Mesodermal cell (in vitro differentiated cells): Measurements from ENCODE around the gene GAS1.
A peak's percentile ranks its signal among the peaks of the same experiment; 100 is the strongest.

Source experiments
- H3K27ac ChIP-seq: 2 replicates; pipeline ENCODE4 v1.7.0; 2013; ENCODE audit warnings: mild to moderate bottlenecking, low read depth, low read length, moderate library complexity; ENCODE audit not compliant: severe bottlenecking
- H3K36me3 ChIP-seq: 2 replicates; pipeline ENCODE4 v1.7.1; 2013; ENCODE audit warnings: mild to moderate bottlenecking, low read length, moderate library complexity; ENCODE audit not compliant: control insufficient read depth, insufficient read depth
- H3K4me1 ChIP-seq: one replicate; pipeline ENCODE4 v1.7.1; 2013; ENCODE audit warnings: mild to moderate bottlenecking, low read length; ENCODE audit not compliant: insufficient read depth, control insufficient read depth, poor library complexity, severe bottlenecking
- H3K4me3 ChIP-seq: 2 replicates; pipeline ENCODE4 v1.7.0; 2013; ENCODE audit warnings: low read length, control low read depth, mild to moderate bottlenecking; ENCODE audit not compliant: insufficient read depth, poor library complexity, severe bottlenecking; ENCODE audit errors: extremely low read depth
- H3K9me3 ChIP-seq: 2 replicates; pipeline ENCODE4 v1.7.1; 2013; ENCODE audit warnings: mild to moderate bottlenecking, low read length, moderate library complexity; ENCODE audit not compliant: control insufficient read depth
- WGBS, 2 experiments: methylation state at CpG; one replicate each; pipeline ENCODE4 v1.1.5; 2013; ENCODE audit warnings: missing lambda C conversion rate in 2 of 2; ENCODE audit not compliant: insufficient coverage in 2 of 2; 5-methylcytosine and 5-hydroxymethylcytosine counted together

The GAS1 gene

GRCh38 chr9:86924206-86924605, 23.1 kb downstream of the GAS1 start:
- H3K4me1 ChIP-seq, result peaks cover 3% of the 10 kb centered on the region
- H3K36me3 ChIP-seq, result no peaks in the 10 kb centered on the region
- 60 to 78% methylated on average over 1 of the region's 5 CpGs for WGBS, 2 experiments
- H3K27ac ChIP-seq, result no peak overlapping the region
- H3K9me3 ChIP-seq, result no peaks in the 10 kb centered on the region
- no peak overlapping the region for H3K4me3 ChIP-seq

DNA sequence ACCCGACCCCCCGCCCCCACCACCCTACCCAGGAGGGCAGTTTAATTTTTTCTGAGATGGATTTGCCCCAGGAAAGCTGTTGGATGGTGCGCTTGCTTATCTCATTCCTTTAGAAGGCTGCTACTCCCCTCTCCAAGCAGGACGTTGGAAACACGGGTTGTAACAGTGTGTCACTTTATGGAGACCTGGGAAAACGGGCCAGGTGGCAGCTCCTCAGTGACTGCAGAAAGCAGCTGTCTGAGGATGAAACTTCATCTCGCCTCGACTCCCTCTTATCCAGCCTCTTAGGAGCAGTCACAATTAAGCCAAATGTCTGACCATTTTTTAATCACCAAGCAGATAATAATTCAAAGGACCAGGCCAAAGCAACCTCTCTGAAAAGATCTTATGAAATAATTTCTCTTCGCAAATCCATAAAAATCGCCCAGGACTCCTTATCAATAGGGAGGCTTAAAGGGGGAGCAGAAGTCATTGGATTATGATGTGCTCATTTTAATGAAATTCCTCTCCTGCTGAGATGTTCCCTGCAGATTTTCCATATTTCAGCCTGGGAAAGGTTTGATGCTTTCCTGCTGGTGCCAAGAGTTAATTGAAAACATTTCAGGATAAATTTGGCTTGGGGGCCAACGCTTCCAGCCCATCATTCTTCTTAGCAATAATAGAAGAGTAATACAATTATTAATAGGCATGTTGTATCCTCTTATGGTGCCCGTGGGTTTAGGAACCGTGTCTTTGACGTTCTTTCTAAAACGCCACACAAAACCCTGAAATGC, 26.0 kb downstream of the GAS1 start:
- 85% methylated on average over 9 to 10 of the region's 15 CpGs for WGBS, 2 experiments
- Histone ChIP-seq H3K27ac (no peak overlapping the region), H3K4me1 (peaks cover 3% of the 10 kb centered on the region), H3K4me3 (no peak overlapping the region), H3K36me3 (no peaks in the 10 kb centered on the region), H3K9me3 (no peaks in the 10 kb centered on the region)

- WGBS, 2 experiments, result 85 to 89% methylated on average over 2 of the region's 3 CpGs
- no peaks in the 10 kb centered on the region for H3K4me1 ChIP-seq
- no peak overlapping the region for H3K4me3 ChIP-seq
- no peak overlapping the region for H3K27ac ChIP-seq
- no peaks in the 10 kb centered on the region for H3K9me3 ChIP-seq
- no peaks in the 10 kb centered on the region for H3K36me3 ChIP-seq
Measured at GRCh38 chr9:86918556-86918955, 28.8 kb downstream of the GAS1 start.

DNA sequence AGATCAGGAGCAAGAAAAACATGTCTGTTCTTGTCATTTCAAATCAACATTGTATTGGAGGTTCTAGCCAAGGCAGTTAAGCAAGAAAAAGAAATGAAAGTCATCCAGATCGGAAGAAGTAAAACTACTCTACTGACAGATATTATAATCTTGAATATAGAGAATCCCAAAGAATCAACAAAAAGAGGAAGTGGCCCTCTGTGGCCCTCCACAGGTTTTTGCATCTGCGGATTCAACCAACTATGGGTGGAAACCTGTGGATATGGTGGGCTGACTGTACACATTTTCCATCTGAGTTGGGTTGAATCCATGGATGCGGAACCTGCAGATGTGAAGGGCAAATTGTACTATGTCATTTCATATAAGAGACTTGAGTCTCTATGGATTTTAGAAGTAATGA, 35.1 kb downstream of the GAS1 start:
- Histone ChIP-seq H3K4me1 (no peaks in the 10 kb centered on the region), H3K9me3 (peaks cover 5% of the 10 kb centered on the region), H3K36me3 (no peaks in the 10 kb centered on the region), H3K4me3 (no peak overlapping the region), H3K27ac (no peak overlapping the region)
- WGBS, 2 experiments, result 100% methylated on average over 1 of the region's 3 CpGs

- peaks cover 5% of the 10 kb centered on the region for H3K9me3 ChIP-seq
- H3K4me1 ChIP-seq, result no peaks in the 10 kb centered on the region
- 92% methylated on average over 2 of the region's 2 CpGs; no CpG with 5 or more reads in 1 of the 2 experiments for WGBS, 2 experiments
Measured at GRCh38 chr9:86909388-86909787, 37.9 kb downstream of the GAS1 start.

DNA sequence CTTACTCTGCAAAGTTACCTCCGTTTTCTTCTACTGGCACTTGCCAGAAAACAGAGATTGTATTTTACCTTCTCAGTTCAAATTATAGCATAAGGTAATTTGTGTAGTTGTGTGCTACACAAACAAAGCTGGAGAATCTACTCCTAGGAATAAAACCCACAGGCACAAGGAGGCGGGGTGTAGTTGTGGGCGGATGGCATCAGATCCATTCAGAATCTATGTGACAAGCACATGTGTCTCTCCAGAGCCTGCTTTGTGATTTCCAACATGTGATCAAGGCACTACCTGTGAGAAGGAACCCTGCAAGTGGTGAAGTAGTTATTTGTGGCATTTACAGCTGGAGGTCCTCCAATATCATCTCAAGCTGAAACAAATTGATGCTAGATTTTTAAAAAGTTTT, 39.0 kb downstream of the GAS1 start:
- H3K36me3 ChIP-seq, result no peaks in the 10 kb centered on the region
- H3K4me3 ChIP-seq, result no peak overlapping the region
- 100% methylated on average over 2 of the region's 3 CpGs for WGBS, 2 experiments
- H3K27ac ChIP-seq, result no peak overlapping the region
- H3K4me1 ChIP-seq, result peaks cover 5% of the 10 kb centered on the region
- H3K9me3 ChIP-seq, result peaks cover 5% of the 10 kb centered on the region

More at GRCh38 chr9:86909388-86909787, 37.9 kb downstream of the GAS1 start:
- no peak overlapping the region for H3K4me3 ChIP-seq
- H3K36me3 ChIP-seq, result no peaks in the 10 kb centered on the region
- H3K27ac ChIP-seq, result no peak overlapping the region

DNA sequence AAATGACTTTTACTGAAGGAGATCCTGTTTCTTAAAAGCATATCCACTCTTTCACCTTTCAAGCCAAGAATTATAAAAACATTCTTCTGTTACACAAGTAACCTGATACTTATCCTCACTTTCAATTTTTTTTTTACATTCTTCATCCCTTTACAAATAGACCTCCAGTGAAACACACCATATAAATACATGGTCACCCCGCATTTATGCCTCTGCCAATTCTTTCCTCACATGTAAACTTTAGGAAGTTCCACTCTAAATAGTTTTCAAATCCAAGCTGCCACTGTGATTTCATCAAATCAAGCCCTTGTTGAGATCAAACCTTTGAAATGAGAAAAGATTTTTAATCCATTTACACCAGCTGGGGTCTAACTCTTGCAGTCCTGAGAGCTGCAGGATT, 40.0 kb downstream of the GAS1 start:
- Histone ChIP-seq H3K4me1 (peaks cover 8% of the 10 kb centered on the region), H3K36me3 (no peaks in the 10 kb centered on the region), H3K4me3 (no peak overlapping the region), H3K9me3 (peaks cover 5% of the 10 kb centered on the region), H3K27ac (no peak overlapping the region)
- WGBS, 2 experiments, result 92 to 100% methylated on average over 1 of the region's 1 CpG

DNA sequence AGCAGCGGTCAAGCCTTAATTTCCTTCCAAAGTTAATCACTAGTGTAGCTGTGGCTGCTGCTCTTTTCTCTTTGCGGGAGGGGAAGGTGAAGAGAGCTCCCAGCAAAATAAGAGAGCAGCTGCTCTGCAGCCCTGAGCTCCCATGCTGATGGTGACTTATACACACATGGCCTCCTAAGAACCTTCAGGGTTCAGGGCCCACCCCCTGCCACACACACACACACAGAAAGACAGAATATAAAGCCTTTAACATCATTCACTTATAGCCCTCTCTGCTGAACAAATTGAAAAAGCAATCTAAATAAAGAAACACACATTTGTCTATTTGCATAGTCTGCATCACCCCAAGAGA, 43.6 kb downstream of the GAS1 start:
- 80% methylated on average over 1 of the region's 2 CpGs; no CpG with 5 or more reads in 1 of the 2 experiments for WGBS, 2 experiments
- no peak overlapping the region for H3K4me3 ChIP-seq
- no peaks in the 10 kb centered on the region for H3K36me3 ChIP-seq
- H3K4me1 ChIP-seq, result peaks cover 8% of the 10 kb centered on the region
- H3K27ac ChIP-seq, result no peak overlapping the region
- no peaks in the 10 kb centered on the region for H3K9me3 ChIP-seq

GRCh38 chr9:86902991-86903733, 44.1 kb downstream of the GAS1 start:
- H3K4me1 ChIP-seq, result peaks cover 8% of the 10 kb centered on the region
- WGBS, 2 experiments, result 3 to 4% methylated on average over 11 to 13 of the region's 19 CpGs
- no peaks in the 10 kb centered on the region for H3K36me3 ChIP-seq
- no peak overlapping the region for H3K27ac ChIP-seq
- H3K9me3 ChIP-seq, result no peaks in the 10 kb centered on the region
- peak overlapping the region; percentile 21 for H3K4me3 ChIP-seq

- H3K4me3 ChIP-seq, result peak overlapping the region; percentile 21
- no peak overlapping the region for H3K27ac ChIP-seq
- no peaks in the 10 kb centered on the region for H3K36me3 ChIP-seq
- H3K4me1 ChIP-seq, result peaks cover 8% of the 10 kb centered on the region
- 0% methylated on average over 5 to 8 of the region's 21 CpGs for WGBS, 2 experiments
- H3K9me3 ChIP-seq, result no peaks in the 10 kb centered on the region
Measured at GRCh38 chr9:86902586-86902985, 44.7 kb downstream of the GAS1 start.

GRCh38 chr9:86902176-86902575, 45.1 kb downstream of the GAS1 start:
- WGBS, 2 experiments, result 14 to 16% methylated on average over 8 of the region's 8 CpGs
- Histone ChIP-seq H3K36me3 (no peaks in the 10 kb centered on the region), H3K27ac (no peak overlapping the region), H3K9me3 (no peaks in the 10 kb centered on the region), H3K4me3 (no peak overlapping the region), H3K4me1 (peaks cover 8% of the 10 kb centered on the region)
